H1 (cell line): ENCODE data around the gene GNA12. TPM values are rescaled to one million over a fixed set of nuclear protein-coding genes. Genes with fewer than 3 reads are reported as not detected.

Experiments used
- CTCF ChIA-PET: fragments of 300-600 bp; sonication (Branson Sonifier 250); formaldehyde crosslinking; loops from one replicate; lab custom pipeline; 2021; ENCODE audit not compliant: partially characterized antibody; lab: Charles Lee
- POLR2A ChIA-PET: fragments of 300-600 bp; sonication (Branson Sonifier 250); formaldehyde crosslinking; loops from one replicate; lab custom pipeline; 2021; ENCODE audit warnings: inconsistent platforms; ENCODE audit not compliant: partially characterized antibody; lab: Charles Lee
- DNase-seq, 2 experiments: peaks; one replicate each; pipeline versions ENCODE4 v3.0.0 to v3.0.0-alpha.2; 2010 to 2022; ENCODE audit warnings: low spot score in 2 of 2, low read depth in 1 of 2, mixed read lengths in 1 of 2
- FAIRE-seq: peaks from 2 replicates; lab custom pipeline; 2011; peaks lifted over from hg19 to GRCh38; lab: Jason Lieb, UNC
- H2AFZ ChIP-seq: 2 replicates; pipeline ENCODE4 v1.8.1; 2012; ENCODE audit warnings: low read length, inconsistent platforms
- H2AK5ac ChIP-seq: 2 replicates; pipeline ENCODE4 v1.6.1; 2013; ENCODE audit warnings: low read depth, low read length
- H2BK120ac ChIP-seq: replicated peaks from 2 replicates; pipeline ENCODE3; 2013; ENCODE audit warnings: low read depth, low read length, inconsistent platforms
- H2BK12ac ChIP-seq: 2 replicates; pipeline ENCODE4 v1.6.1; 2013; ENCODE audit warnings: low read depth, low read length
- H2BK15ac ChIP-seq: 2 replicates; pipeline ENCODE4 v1.6.1; 2013; ENCODE audit warnings: low read length
- H2BK20ac ChIP-seq: 2 replicates; pipeline ENCODE4 v1.6.1; 2013; ENCODE audit warnings: low read length
- H2BK5ac ChIP-seq: 2 replicates; pipeline ENCODE4 v1.6.1; 2013; ENCODE audit warnings: low read depth, low read length
- H3K14ac ChIP-seq: 2 replicates; pipeline ENCODE4 v1.6.1; 2013; ENCODE audit warnings: inconsistent platforms; ENCODE audit not compliant: insufficient read length
- H3K18ac ChIP-seq: 2 replicates; pipeline ENCODE4 v1.6.1; 2013; ENCODE audit warnings: low read length; ENCODE audit errors: extremely low read depth
- H3K23ac ChIP-seq: 2 replicates; pipeline ENCODE4 v1.6.1; 2013; ENCODE audit warnings: inconsistent platforms; ENCODE audit not compliant: insufficient read length
- H3K23me2 ChIP-seq: 2 replicates; pipeline ENCODE4 v1.6.1; 2013; ENCODE audit warnings: low read depth, low read length
- H3K27ac ChIP-seq: 2 replicates; pipeline ENCODE4 v1.6.1; 2011; ENCODE audit warnings: low read depth, low read length, inconsistent platforms
- H3K27me3 ChIP-seq, 4 experiments: replicated peaks in 1 of 4; 1 replicate in 1 of 4; 2 replicates in 3 of 4; pipeline versions ENCODE4 v1.6.1 to v1.8.1; 2011 to 2013; ENCODE audit warnings: low read length in 3 of 4, mild to moderate bottlenecking in 3 of 4, inconsistent platforms in 2 of 4, mixed read lengths in 2 of 4, moderate library complexity in 1 of 4; ENCODE audit not compliant: control insufficient read depth in 3 of 4, insufficient read depth in 3 of 4; ENCODE audit errors: extremely low read depth in 1 of 4
- H3K36me3 ChIP-seq, 4 experiments: 2 replicates each; pipeline versions ENCODE4 v1.6.1 to v1.8.1; 2011 to 2013; ENCODE audit warnings: mild to moderate bottlenecking in 4 of 4, low read length in 3 of 4, moderate library complexity in 2 of 4, control low read depth in 1 of 4, inconsistent platforms in 1 of 4; ENCODE audit not compliant: insufficient read depth in 4 of 4, control insufficient read depth in 2 of 4
- H3K4ac ChIP-seq: replicated peaks from 2 replicates; pipeline ENCODE3; 2013; ENCODE audit warnings: low read length, low read depth, mixed read lengths, inconsistent platforms; ENCODE audit not compliant: insufficient read length
- H3K4me1 ChIP-seq, 4 experiments: replicated peaks in 1 of 4; 1 replicate in 1 of 4; 2 replicates in 3 of 4; pipeline versions ENCODE4 v1.6.1 to v1.8.1; 2011 to 2013; ENCODE audit warnings: low read length in 3 of 4, inconsistent platforms in 2 of 4, mixed read lengths in 1 of 4; ENCODE audit not compliant: insufficient read depth in 4 of 4, control insufficient read depth in 3 of 4
- H3K4me2 ChIP-seq, 2 experiments: 2 replicates each; pipeline versions ENCODE4 v1.6.1 to v1.8.1; 2011 to 2013; ENCODE audit warnings: low read depth in 2 of 2, low read length in 2 of 2, control low read depth in 1 of 2, inconsistent platforms in 1 of 2, mild to moderate bottlenecking in 1 of 2; ENCODE audit not compliant: insufficient read depth in 1 of 2
- H3K4me3 ChIP-seq, 4 experiments: fragments of 200-600, 300-600 bp in 1 of 4; sonication (generic), shearing (Covaris generic), sonication (Bioruptor Twin) in 1 of 4; 2 replicates each; pipeline versions ENCODE4 v1.5.1 to v1.8.1; 2011 to 2016; ENCODE audit warnings: low read length in 4 of 4, low read depth in 3 of 4, control low read depth in 2 of 4, inconsistent platforms in 2 of 4, mild to moderate bottlenecking in 2 of 4, mixed read lengths in 1 of 4, moderate library complexity in 1 of 4; ENCODE audit not compliant: insufficient read depth in 2 of 4; ENCODE audit errors: extremely low read depth in 1 of 4
- H3K56ac ChIP-seq: replicated peaks from 2 replicates; pipeline ENCODE3; 2013; ENCODE audit warnings: low read depth, mild to moderate bottlenecking, mixed read lengths, low read length, inconsistent platforms; ENCODE audit not compliant: insufficient read length
- H3K79me1 ChIP-seq: 2 replicates; pipeline ENCODE4 v1.6.1; 2013; ENCODE audit warnings: low read depth, low read length, control low read depth
- H3K79me2 ChIP-seq, 2 experiments: 2 replicates each; pipeline versions ENCODE4 v1.6.1 to v1.8.1; 2012 to 2013; ENCODE audit warnings: low read length in 2 of 2, mild to moderate bottlenecking in 2 of 2, inconsistent platforms in 1 of 2; ENCODE audit not compliant: insufficient read depth in 2 of 2, control insufficient read depth in 1 of 2
- H3K9ac ChIP-seq, 4 experiments: replicated peaks in 1 of 4; 1 replicate in 1 of 4; 2 replicates in 3 of 4; pipeline versions ENCODE4 v1.6.1 to v1.8.1; 2011 to 2013; ENCODE audit warnings: low read depth in 3 of 4, low read length in 3 of 4, control low read depth in 2 of 4, mild to moderate bottlenecking in 2 of 4, moderate library complexity in 2 of 4, inconsistent platforms in 1 of 4; ENCODE audit errors: extremely low read depth in 1 of 4
- H3K9me3 ChIP-seq, 2 experiments: 2 replicates each; pipeline versions ENCODE4 v1.6.1 to v1.8.1; 2012 to 2013; ENCODE audit warnings: mild to moderate bottlenecking in 2 of 2, moderate library complexity in 2 of 2, control low read depth in 1 of 2, inconsistent platforms in 1 of 2, low read depth in 1 of 2, low read length in 1 of 2, mixed read lengths in 1 of 2; ENCODE audit not compliant: insufficient read depth in 2 of 2
- H4K20me1 ChIP-seq, 2 experiments: replicated peaks in 1 of 2; 2 replicates each; pipeline versions ENCODE3 to v1.8.1; 2011 to 2013; ENCODE audit warnings: inconsistent platforms in 2 of 2, low read length in 2 of 2, mild to moderate bottlenecking in 1 of 2; ENCODE audit not compliant: insufficient read depth in 2 of 2, control insufficient read depth in 1 of 2
- H4K5ac ChIP-seq: 2 replicates; pipeline ENCODE4 v1.6.1; 2013; ENCODE audit warnings: low read length, low read depth, mixed read lengths, inconsistent platforms; ENCODE audit not compliant: insufficient read length
- H4K8ac ChIP-seq: 2 replicates; pipeline ENCODE4 v1.8.0; 2013; ENCODE audit warnings: mild to moderate bottlenecking, moderate library complexity, low read length, inconsistent platforms; ENCODE audit not compliant: insufficient read depth; ENCODE audit errors: extremely low read depth
- H4K91ac ChIP-seq: replicated peaks from 2 replicates; pipeline ENCODE3; 2013; ENCODE audit warnings: low read length, mixed read lengths, inconsistent platforms; ENCODE audit not compliant: insufficient read length
- ATF3 ChIP-seq: IDR thresholded peaks from 2 replicates; pipeline ENCODE4 v1.6.1; 2011; ENCODE audit warnings: low read depth, mild to moderate bottlenecking, low read length; ENCODE audit not compliant: insufficient read depth
- CTBP2 ChIP-seq: IDR thresholded peaks from 2 replicates; pipeline ENCODE4 v1.7.0; 2011; ENCODE audit warnings: borderline replicate concordance, mild to moderate bottlenecking, moderate library complexity, mixed read lengths, low read length; ENCODE audit not compliant: insufficient read depth, insufficient read length
- EZH2 ChIP-seq: fragments of 200-600 bp; sonication (generic); IDR thresholded peaks from 2 replicates; pipeline ENCODE4 v1.7.1; 2012; ENCODE audit warnings: low read depth, mild to moderate bottlenecking, moderate library complexity, low read length, inconsistent platforms; ENCODE audit not compliant: severe bottlenecking
- GABPA ChIP-seq: IDR thresholded peaks from 2 replicates; pipeline ENCODE4 v1.6.1; 2011; ENCODE audit warnings: mild to moderate bottlenecking, low read length, moderate library complexity, borderline replicate concordance; ENCODE audit not compliant: insufficient read depth
- JUN ChIP-seq: IDR thresholded peaks from 2 replicates; pipeline ENCODE4 v1.6.1; 2011; ENCODE audit warnings: low read depth, mild to moderate bottlenecking, improper control_type of control experiment, low read length
- RXRA ChIP-seq: IDR thresholded peaks from 2 replicates; pipeline ENCODE4 v1.6.1; 2011; ENCODE audit warnings: low read depth, mild to moderate bottlenecking, low read length, moderate library complexity; ENCODE audit not compliant: insufficient read depth
- WGBS, 2 experiments: shearing (Covaris generic) in 1 of 2; methylation state at CpG; one replicate each; pipeline versions ENCODE4 v1.1.6 to v1.1.7; 2013 to 2015; ENCODE audit warnings: low lambda C conversion rate in 2 of 2, mixed read lengths in 2 of 2, inconsistent platforms in 1 of 2, low coverage in 1 of 2, missing lambda C conversion rate in 1 of 2; ENCODE audit not compliant: insufficient replicate concordance in 2 of 2, insufficient coverage in 1 of 2, insufficient read length in 1 of 2; ENCODE audit errors: extremely low coverage in 1 of 2, missing lambda C conversion rate in 1 of 2; 5-methylcytosine and 5-hydroxymethylcytosine counted together
- polyA plus RNA-seq, 7 experiments: library from polyadenylated mRNA; depleted of rRNA in 3 of 7; stranded (reverse) in 5 of 7; unstranded in 2 of 7; fragments of >200 nt in 5 of 7; fragments of 200-250 nt in 2 of 7; gene quantifications; 1 replicate in 5 of 7; 2 replicates in 1 of 7; 4 replicates in 1 of 7; pipeline versions ENCODE4 v1.2.1 to v1.2.3, GENCODE V29; 2011 to 2013; ENCODE audit warnings: missing spikeins in 2 of 7, mixed read lengths in 2 of 7
- total RNA-seq: library from RNA; stranded (reverse); fragmentation: NEBNext Ultra II Directional; extraction: Animal tissue kit (Norgen Biotek cat#: 25700); gene quantifications from 2 replicates; pipeline ENCODE4 v1.2.1, GENCODE V29; 2021

Gene GNA12
- total and polyA plus RNA-seq, 2 of the 8 experiments (the other 6 are each of a cell fraction or from before 2014, with no cell fraction given) = 96.5 to 109 TPM

- H3K4me2 ChIP-seq = no peak overlapping the region
- 89% methylated on average over 18 of the region's 18 CpGs; no CpG with 5 or more reads in 1 of the 2 experiments for WGBS, 2 experiments
- H2BK15ac ChIP-seq = no peak overlapping the region
- no peak overlapping the region for H2BK5ac ChIP-seq
- peaks cover 7 to 21% (median 16%) of the 10 kb centered on the region in 4 experiments for H3K36me3 ChIP-seq
- H2BK20ac ChIP-seq = no peak overlapping the region
- TF ChIP-seq RXRA (no peak), EZH2 (no peak), JUN (no peak), ATF3 (no peak), GABPA (no peak), CTBP2 (no peak)
- no peak overlapping the region for H3K9ac ChIP-seq
- H3K79me2 ChIP-seq = peaks cover 0 to 58% of the 10 kb centered on the region in 2 experiments; a peak in 2 of 4 replicates
- DNase-seq (peak in 1 of 2 experiments; percentile 33), FAIRE-seq (no peak)
- H3K4ac ChIP-seq = no peak overlapping the region
- H2AFZ ChIP-seq = no peak overlapping the region
- no peak overlapping the region for H3K14ac ChIP-seq
- H3K23me2 ChIP-seq = no peaks in the 10 kb centered on the region
- no peak overlapping the region for H2AK5ac ChIP-seq
- H3K56ac ChIP-seq = no peak overlapping the region
- no peak overlapping the region for H3K4me3 ChIP-seq
- ChIA-PET CTCF (interaction anchor here (0.9 to 3.1 kb wide), 4 partner anchors 9 to 86 kb away, joined by 4 to 13 read pairs (median 5); no protein-coding TSS in a partner anchor), POLR2A (interaction anchor here (0.6 kb wide), 1 partner anchor 11 kb away, joined by 3 read pairs; no protein-coding TSS in a partner anchor)
- no peak overlapping the region for H4K8ac ChIP-seq
- H3K23ac ChIP-seq = no peak overlapping the region
- H3K79me1 ChIP-seq = peaks cover 14% of the 10 kb centered on the region
- no peak overlapping the region for H4K5ac ChIP-seq
- no peaks in the 10 kb centered on the region for H3K27me3 ChIP-seq
- H3K9me3 ChIP-seq = no peaks in the 10 kb centered on the region
- peaks cover 0 to 12% (median 6%) of the 10 kb centered on the region in 4 experiments; a peak in 4 of 7 replicates for H3K4me1 ChIP-seq
- H3K18ac ChIP-seq = no peak overlapping the region
- H4K20me1 ChIP-seq = peaks cover 11 to 23% of the 10 kb centered on the region in 2 experiments
- H4K91ac ChIP-seq = no peak overlapping the region
- no peak overlapping the region for H3K27ac ChIP-seq
- no peak overlapping the region for H2BK120ac ChIP-seq
- no peak overlapping the region for H2BK12ac ChIP-seq
Measured at GRCh38 chr7:2732959-2733584, 111.0 kb downstream of the GNA12 start.
